MM.1S (cell line): Measurements from ENCODE around the gene RCVRN.

Experiments
- EZH2 ChIP-seq: fragments of 300-600 bp; sonication (generic); optimal IDR thresholded peaks from 2 replicates; pipeline ENCODE3; 2017; ENCODE audit warnings: low read depth, mild to moderate bottlenecking, antibody characterized with exemption, low read length, mixed read lengths
- TF ChIP-seq, protein P1 (sequence below): fragments of 300-600 bp; sonication (generic); IDR thresholded peaks from 2 replicates; pipeline ENCODE4 v1.5.1; 2016; ENCODE audit warnings: antibody characterized with exemption, low read length, mixed read lengths

DNA sequence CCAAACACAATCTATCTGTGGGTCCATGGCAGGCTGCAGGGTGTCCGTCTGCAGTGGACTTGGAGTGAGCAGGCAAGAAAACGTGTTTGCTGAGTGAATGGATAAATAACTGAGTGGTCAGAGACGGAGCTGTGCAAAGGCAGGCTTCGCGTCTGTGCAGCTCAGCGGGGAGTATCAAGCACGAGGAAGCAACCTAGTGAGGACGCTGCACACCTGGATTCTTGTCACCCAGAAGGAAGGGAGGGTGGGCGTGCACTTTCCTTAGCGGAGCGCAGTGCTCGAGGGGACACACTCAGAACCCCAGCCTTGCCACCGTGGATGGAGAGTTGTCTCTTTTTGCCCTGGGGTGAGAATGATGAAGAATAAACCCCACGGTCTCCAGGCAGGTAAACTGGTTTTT, 1.5 kb upstream of the RCVRN start:
- TF ChIP-seq, protein P1, sequence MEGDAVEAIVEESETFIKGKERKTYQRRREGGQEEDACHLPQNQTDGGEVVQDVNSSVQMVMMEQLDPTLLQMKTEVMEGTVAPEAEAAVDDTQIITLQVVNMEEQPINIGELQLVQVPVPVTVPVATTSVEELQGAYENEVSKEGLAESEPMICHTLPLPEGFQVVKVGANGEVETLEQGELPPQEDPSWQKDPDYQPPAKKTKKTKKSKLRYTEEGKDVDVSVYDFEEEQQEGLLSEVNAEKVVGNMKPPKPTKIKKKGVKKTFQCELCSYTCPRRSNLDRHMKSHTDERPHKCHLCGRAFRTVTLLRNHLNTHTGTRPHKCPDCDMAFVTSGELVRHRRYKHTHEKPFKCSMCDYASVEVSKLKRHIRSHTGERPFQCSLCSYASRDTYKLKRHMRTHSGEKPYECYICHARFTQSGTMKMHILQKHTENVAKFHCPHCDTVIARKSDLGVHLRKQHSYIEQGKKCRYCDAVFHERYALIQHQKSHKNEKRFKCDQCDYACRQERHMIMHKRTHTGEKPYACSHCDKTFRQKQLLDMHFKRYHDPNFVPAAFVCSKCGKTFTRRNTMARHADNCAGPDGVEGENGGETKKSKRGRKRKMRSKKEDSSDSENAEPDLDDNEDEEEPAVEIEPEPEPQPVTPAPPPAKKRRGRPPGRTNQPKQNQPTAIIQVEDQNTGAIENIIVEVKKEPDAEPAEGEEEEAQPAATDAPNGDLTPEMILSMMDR: no peak
- TF ChIP-seq EZH2: no peak
